Heart left ventricle (tissue), 16 donors: ENCODE results near the gene BMPER. TPM values are rescaled to one million over a fixed set of nuclear protein-coding genes. Genes with fewer than 3 reads are reported as not detected.

Experiments used
- ATAC-seq, 4 donors: fragments of 200-7000 bp; cut with Tn5 transposase; one replicate each; pipeline ENCODE4 v1.9.1; 2020 to 2022; ENCODE audit warnings: moderate library complexity in 4 of 4, mild to moderate bottlenecking in 3 of 4, moderate number of reproducible peaks in 1 of 4
- DNase-seq, 5 donors: peaks; one replicate each; pipeline ENCODE4 v3.0.0-alpha.2; 2020
- H3K27ac ChIP-seq, 12 donors: fragments of 200-600 bp; sonication (generic) in 4 of 12; one replicate each; pipeline versions ENCODE4 v1.5.0 to v1.8.0; 2016 to 2022; ENCODE audit warnings: mild to moderate bottlenecking in 2 of 12
- H3K27me3 ChIP-seq, 9 donors: fragments of 200-600 bp; sonication (generic) in 2 of 9; one replicate each; pipeline versions ENCODE4 v1.5.1 to v1.8.0; 2016 to 2022; ENCODE audit warnings: mild to moderate bottlenecking in 3 of 9
- H3K36me3 ChIP-seq, 9 donors: fragments of 200-600 bp; sonication (generic) in 2 of 9; one replicate each; pipeline versions ENCODE4 v1.5.0 to v1.8.0; 2018 to 2022; ENCODE audit warnings: mild to moderate bottlenecking in 2 of 9
- H3K4me1 ChIP-seq, 12 donors: fragments of 200-600 bp; sonication (generic) in 4 of 12; one replicate each; pipeline versions ENCODE4 v1.5.0 to v1.8.0; 2016 to 2022; ENCODE audit warnings: mild to moderate bottlenecking in 3 of 12
- H3K4me3 ChIP-seq, 12 donors: fragments of 200-600 bp; sonication (generic) in 4 of 12; one replicate each; pipeline versions ENCODE4 v1.5.0 to v1.8.0; 2017 to 2022; ENCODE audit warnings: mild to moderate bottlenecking in 9 of 12, moderate library complexity in 4 of 12
- H3K9me3 ChIP-seq, 12 donors: fragments of 200-600 bp; sonication (generic) in 4 of 12; one replicate each; pipeline versions ENCODE4 v1.5.0 to v1.8.0; 2016 to 2022; ENCODE audit warnings: mild to moderate bottlenecking in 1 of 12
- CTCF ChIP-seq, 12 donors: fragments of 200-600 bp; sonication (generic) in 4 of 12; IDR thresholded peaks; one replicate each; pipeline versions ENCODE4 v1.5.0 to v1.8.0; 2018 to 2022; ENCODE audit warnings: antibody characterized with exemption in 12 of 12, mild to moderate bottlenecking in 5 of 12
- POLR2A ChIP-seq, 2 donors: fragments of 450-650 bp; IDR thresholded peaks; one replicate each; pipeline ENCODE4 v1.6.1; 2017; ENCODE audit warnings: antibody characterized with exemption in 2 of 2, mild to moderate bottlenecking in 2 of 2, moderate library complexity in 2 of 2
- WGBS, 4 donors: extraction: QIAGEN DNeasy Blood & Tissue Kit in 2 of 4; methylation state at CpG; one replicate each; pipeline versions ENCODE4 v1.1.5 to v1.1.7; 2013 to 2018; 5-methylcytosine and 5-hydroxymethylcytosine counted together
- intact Hi-C, 10 donors: fragments of 100-400 bp; cut with DNase I; formaldehyde crosslinking; loops; one replicate each; pipeline versions ENCODE4 v1.11.1 to v1.14.2; 2022
- polyA plus RNA-seq, 2 donors: library from polyadenylated mRNA; stranded (reverse); fragments of 200-250 nt; gene quantifications; one replicate each; pipeline ENCODE4 v1.2.3, GENCODE V29; 2013
- total RNA-seq, 9 donors: library from RNA; depleted of rRNA in 2 of 9; stranded (reverse); fragments of >200 nt in 2 of 9; fragmentation: NEBNext Ultra II Directional in 3 of 9; extraction: Animal tissue kit (Norgen Biotek cat#: 25700) in 3 of 9; gene quantifications; one replicate each; pipeline versions ENCODE4 v1.1.0 to v1.2.4, GENCODE V29; 2016 to 2023
- donor health status: ischemic (EF 13 %, LVEDD 7.1; RV severe dilation, severe dysfunction).
- donor health status: healthy with polysubstance abuse.
- donor health status: DM: no; HTN: yes; CAD: no.
- donor health status: DM: no; HTN: no; CAD: no.
- donor health status: ischemic (EF 25% LVEDD 6.9; RV normal size, moderate dysfunction).
- donor health status: ischemic (EF 25% LVEDD 5.7; RV mildly dilated, moderate dysfunction).
- donor health status: healthy.
- donor health status: DM: yes; HTN: yes; CAD: no.
- donor health status: ischemic (EF 35%, LVEDD 5.7; RV mildly dilated, moderate dysfunction).
- donor health status: nonischemic (EF 11% LVEDD 7.7; RV severe dilation, severe dysfunction).
- donor health status: DM: yes; HTN: yes; CAD: no.
- donor health status: PGD.
- donor health status: ischemic (EF 29% LVEDD 5.4; RV normal size, mild dysfunction).
- donor health status: nonischemic (EF 23%, LVEDD 6.1; RV moderate dilation, normal function).

Gene BMPER
- total and polyA plus RNA-seq, 11 donors = 0.05 to 4.2 (median 0.85) TPM

- Histone ChIP-seq H3K27ac (no peak overlapping the region), H3K36me3 (no peaks in the 10 kb centered on the region), H3K9me3 (no peaks in the 10 kb centered on the region), H3K27me3 (no peaks in the 10 kb centered on the region), H3K4me3 (no peak overlapping the region), H3K4me1 (no peaks in the 10 kb centered on the region)
- 86 to 88% (median 87%) methylated on average over 7 of the region's 7 CpGs for WGBS, 4 donors
- TF ChIP-seq POLR2A (IDR thresholded peaks at IDR 0.05) (no peak), CTCF (IDR thresholded peaks at IDR 0.05) (no peak)
- ATAC-seq = peak in 1 of 4 donors; percentile 38
- intact Hi-C loops = no loop called here
- no peak for DNase-seq
These were observed 114.0 kb downstream of the BMPER start for GRCh38 chr7:34019301-34019790.

DNA sequence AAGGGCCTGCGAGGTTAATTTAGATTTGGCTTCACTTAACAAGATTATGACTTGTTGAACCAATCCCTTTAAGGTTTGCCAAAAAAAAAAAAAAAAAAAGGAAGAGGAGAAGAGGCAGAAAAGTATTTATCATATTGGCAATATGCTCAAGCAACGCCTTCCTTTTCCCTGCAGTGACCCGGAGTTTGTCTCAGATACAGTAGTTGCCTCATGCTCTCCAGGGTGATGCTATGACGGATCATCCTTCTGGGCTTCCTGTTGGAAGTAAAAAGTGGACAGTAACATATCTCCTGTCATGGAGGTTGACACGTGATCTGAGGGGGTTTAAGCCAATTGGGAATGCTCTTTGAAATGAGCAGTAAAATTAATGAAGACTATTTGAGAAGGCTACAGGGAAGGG is 117.3 kb downstream of the BMPER start:
- H3K4me3 ChIP-seq = no peak overlapping the region
- H3K9me3 ChIP-seq = no peaks in the 10 kb centered on the region
- H3K4me1 ChIP-seq = peaks cover 0 to 9% (median 0%) of the 10 kb centered on the region in 12 donors
- WGBS, 4 donors = 76 to 87% (median 82%) methylated on average over 5 of the region's 5 CpGs
- intact Hi-C loops = no loop called here
- ATAC-seq (no peak), DNase-seq (no peak)
- no peaks in the 10 kb centered on the region for H3K36me3 ChIP-seq
- H3K27me3 ChIP-seq = no peaks in the 10 kb centered on the region
- no peak overlapping the region for H3K27ac ChIP-seq
- TF ChIP-seq CTCF (IDR thresholded peaks at IDR 0.05) (no peak), POLR2A (IDR thresholded peaks at IDR 0.05) (no peak)

- H3K27ac ChIP-seq = no peak overlapping the region
- WGBS, 4 donors = 47 to 57% (median 50%) methylated on average over 5 of the region's 5 CpGs
- H3K4me3 ChIP-seq = no peak overlapping the region
- DNase-seq = no peak
- ATAC-seq = peak in 2 of 4 donors; percentile 37 to 49
- peaks cover 0 to 9% (median 0%) of the 10 kb centered on the region in 12 donors for H3K4me1 ChIP-seq
- no peaks in the 10 kb centered on the region for H3K27me3 ChIP-seq
- H3K9me3 ChIP-seq = no peaks in the 10 kb centered on the region
- no peaks in the 10 kb centered on the region for H3K36me3 ChIP-seq
- no peak for TF ChIP-seq CTCF (IDR thresholded peaks at IDR 0.05)
- TF ChIP-seq POLR2A (IDR thresholded peaks at IDR 0.05) = no peak
- intact Hi-C loops = no loop called here
These were observed 120.3 kb downstream of the BMPER start for GRCh38 chr7:34025600-34025999.

DNA sequence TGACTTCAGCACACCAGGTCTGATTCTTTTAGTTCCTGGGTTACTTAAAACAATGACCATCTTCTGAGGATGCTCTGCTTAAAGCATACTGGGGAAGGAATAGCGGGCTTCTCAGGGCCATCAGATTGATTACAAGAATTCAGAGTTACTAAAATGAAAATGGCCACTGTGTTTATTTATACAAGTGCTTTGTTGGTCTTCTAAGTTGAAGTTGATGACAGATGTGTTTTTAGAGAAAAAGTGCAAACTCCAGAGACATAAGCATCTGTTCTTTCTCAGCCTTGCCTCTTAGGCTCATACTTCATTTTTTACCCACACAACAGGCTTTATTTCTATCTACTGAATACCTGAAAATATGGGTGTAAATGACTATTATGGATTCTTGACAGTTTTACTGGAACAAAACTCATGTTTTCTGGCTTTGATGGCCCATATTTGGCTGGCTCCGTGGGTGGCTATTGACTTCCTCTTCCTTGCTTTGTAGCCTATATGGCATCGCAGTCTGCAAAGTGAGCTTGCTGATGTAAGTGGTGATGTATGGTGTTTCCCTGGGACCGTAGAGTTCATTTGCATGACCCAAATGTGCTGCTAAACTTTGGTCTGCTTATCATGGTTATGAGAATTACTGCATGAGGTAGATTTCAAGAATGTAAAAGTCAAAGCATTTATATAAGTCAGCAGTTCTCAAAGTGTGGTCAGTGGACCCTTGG is 121.3 kb downstream of the BMPER start:
- WGBS, 4 donors = 65 to 75% (median 69%) methylated on average over 4 of the region's 4 CpGs
- Histone ChIP-seq H3K27ac (no peak overlapping the region), H3K36me3 (no peaks in the 10 kb centered on the region), H3K9me3 (no peaks in the 10 kb centered on the region), H3K4me3 (no peak overlapping the region), H3K27me3 (no peaks in the 10 kb centered on the region), H3K4me1 (peaks cover 0 to 9% (median 0%) of the 10 kb centered on the region in 12 donors)
- TF ChIP-seq POLR2A (IDR thresholded peaks at IDR 0.05) (no peak), CTCF (IDR thresholded peaks at IDR 0.05) (no peak)
- intact Hi-C loops = no loop called here
- no peak for DNase-seq
- ATAC-seq = no peak
